ENCODE measurements around the gene RPUSD2.

The RPUSD2 gene

GRCh38 chr15:40548610-40549009 lies 20.5 kb upstream of the RPUSD2 start:
- H3K27me3 ChIP-seq (ENCODE audit: control insufficient read depth, insufficient read depth, low read length) = no peaks in the 10 kb centered on the region
- H3K4me3 ChIP-seq (ENCODE audit: low read length) = no peak overlapping the region
- H3K27ac ChIP-seq (ENCODE audit: low read length) = no peak overlapping the region
- no peak overlapping the region for H3K9ac ChIP-seq (ENCODE audit: low read length)
- peaks cover 10% of the 10 kb centered on the region for H3K4me1 ChIP-seq (ENCODE audit: control insufficient read depth, low read depth, low read length)
- H3K36me3 ChIP-seq (ENCODE audit: control insufficient read depth, low read depth, low read length) = no peaks in the 10 kb centered on the region
- H3K9me3 ChIP-seq (ENCODE audit: control insufficient read depth, low read depth, low read length) = no peaks in the 10 kb centered on the region

GRCh38 chr15:40549894-40550293 lies 19.2 kb upstream of the RPUSD2 start:
- no peak overlapping the region for H3K4me3 ChIP-seq (ENCODE audit: low read length)
- no peak overlapping the region for H3K9ac ChIP-seq (ENCODE audit: low read length)
- H3K9me3 ChIP-seq (ENCODE audit: control insufficient read depth, low read depth, low read length) = no peaks in the 10 kb centered on the region
- no peaks in the 10 kb centered on the region for H3K36me3 ChIP-seq (ENCODE audit: control insufficient read depth, low read depth, low read length)
- H3K27ac ChIP-seq (ENCODE audit: low read length) = no peak overlapping the region
- peaks cover 22% of the 10 kb centered on the region for H3K4me1 ChIP-seq (ENCODE audit: control insufficient read depth, low read depth, low read length)
- no peaks in the 10 kb centered on the region for H3K27me3 ChIP-seq (ENCODE audit: control insufficient read depth, insufficient read depth, low read length)

GRCh38 chr15:40550341-40551037 lies 18.6 kb upstream of the RPUSD2 start:
- Histone ChIP-seq H3K4me1 (ENCODE audit: control insufficient read depth, low read depth, low read length) (peaks cover 26% of the 10 kb centered on the region), H3K9me3 (ENCODE audit: control insufficient read depth, low read depth, low read length) (no peaks in the 10 kb centered on the region), H3K27me3 (ENCODE audit: control insufficient read depth, insufficient read depth, low read length) (no peaks in the 10 kb centered on the region), H3K27ac (ENCODE audit: low read length) (no peak overlapping the region), H3K9ac (ENCODE audit: low read length) (no peak overlapping the region), H3K4me3 (ENCODE audit: low read length) (no peak overlapping the region), H3K36me3 (ENCODE audit: control insufficient read depth, low read depth, low read length) (no peaks in the 10 kb centered on the region)

GRCh38 chr15:40554161-40554525 lies 15.0 kb upstream of the RPUSD2 start:
- peaks cover 26% of the 10 kb centered on the region for H3K4me1 ChIP-seq (ENCODE audit: control insufficient read depth, low read depth, low read length)
- no peaks in the 10 kb centered on the region for H3K9me3 ChIP-seq (ENCODE audit: control insufficient read depth, low read depth, low read length)
- H3K27ac ChIP-seq (ENCODE audit: low read length) = no peak overlapping the region
- H3K36me3 ChIP-seq (ENCODE audit: control insufficient read depth, low read depth, low read length) = no peaks in the 10 kb centered on the region
- peak overlapping the region; percentile 19 for H3K4me3 ChIP-seq (ENCODE audit: low read length)
- H3K9ac ChIP-seq (ENCODE audit: low read length) = peak overlapping the region; percentile 10
- no peaks in the 10 kb centered on the region for H3K27me3 ChIP-seq (ENCODE audit: control insufficient read depth, insufficient read depth, low read length)

GRCh38 chr15:40555876-40556275 lies 13.2 kb upstream of the RPUSD2 start:
- H3K36me3 ChIP-seq (ENCODE audit: control insufficient read depth, low read depth, low read length) = no peaks in the 10 kb centered on the region
- H3K4me3 ChIP-seq (ENCODE audit: low read length) = no peak overlapping the region
- no peak overlapping the region for H3K27ac ChIP-seq (ENCODE audit: low read length)
- peaks cover 26% of the 10 kb centered on the region for H3K4me1 ChIP-seq (ENCODE audit: control insufficient read depth, low read depth, low read length)
- no peak overlapping the region for H3K9ac ChIP-seq (ENCODE audit: low read length)
- H3K27me3 ChIP-seq (ENCODE audit: control insufficient read depth, insufficient read depth, low read length) = no peaks in the 10 kb centered on the region
- no peaks in the 10 kb centered on the region for H3K9me3 ChIP-seq (ENCODE audit: control insufficient read depth, low read depth, low read length)

- no peaks in the 10 kb centered on the region for H3K9me3 ChIP-seq (ENCODE audit: control insufficient read depth, low read depth, low read length)
- no peaks in the 10 kb centered on the region for H3K36me3 ChIP-seq (ENCODE audit: control insufficient read depth, low read depth, low read length)
- H3K27ac ChIP-seq (ENCODE audit: low read length) = no peak overlapping the region
- peaks cover 11% of the 10 kb centered on the region for H3K4me1 ChIP-seq (ENCODE audit: control insufficient read depth, low read depth, low read length)
- no peak overlapping the region for H3K4me3 ChIP-seq (ENCODE audit: low read length)
- H3K27me3 ChIP-seq (ENCODE audit: control insufficient read depth, insufficient read depth, low read length) = no peaks in the 10 kb centered on the region
- H3K9ac ChIP-seq (ENCODE audit: low read length) = no peak overlapping the region
Measured at GRCh38 chr15:40558952-40559742, 10.0 kb upstream of the RPUSD2 start.

- H3K4me3 ChIP-seq (ENCODE audit: low read length) = no peak overlapping the region
- H3K36me3 ChIP-seq (ENCODE audit: control insufficient read depth, low read depth, low read length) = no peaks in the 10 kb centered on the region
- no peaks in the 10 kb centered on the region for H3K27me3 ChIP-seq (ENCODE audit: control insufficient read depth, insufficient read depth, low read length)
- no peaks in the 10 kb centered on the region for H3K9me3 ChIP-seq (ENCODE audit: control insufficient read depth, low read depth, low read length)
- H3K9ac ChIP-seq (ENCODE audit: low read length) = no peak overlapping the region
- no peaks in the 10 kb centered on the region for H3K4me1 ChIP-seq (ENCODE audit: control insufficient read depth, low read depth, low read length)
- H3K27ac ChIP-seq (ENCODE audit: low read length) = no peak overlapping the region
Measured at GRCh38 chr15:40562691-40563090, 6.4 kb upstream of the RPUSD2 start.

- Histone ChIP-seq H3K36me3 (ENCODE audit: control insufficient read depth, low read depth, low read length) (no peaks in the 10 kb centered on the region), H3K27ac (ENCODE audit: low read length) (no peak overlapping the region), H3K27me3 (ENCODE audit: control insufficient read depth, insufficient read depth, low read length) (no peaks in the 10 kb centered on the region), H3K9ac (ENCODE audit: low read length) (no peak overlapping the region), H3K4me3 (ENCODE audit: low read length) (no peak overlapping the region), H3K9me3 (ENCODE audit: control insufficient read depth, low read depth, low read length) (no peaks in the 10 kb centered on the region), H3K4me1 (ENCODE audit: control insufficient read depth, low read depth, low read length) (peaks cover 1% of the 10 kb centered on the region)
Measured at GRCh38 chr15:40563426-40563825, 5.7 kb upstream of the RPUSD2 start.

GRCh38 chr15:40564591-40565332 lies 4.3 kb upstream of the RPUSD2 start, which contains the start of gene CCDC32:
TSS of gene CCDC32 (minus strand) at chr15:40565042. CDS start at chr15:40563015, 2,027 bp downstream.
- Histone ChIP-seq H3K9me3 (ENCODE audit: control insufficient read depth, low read depth, low read length) (no peaks in the 10 kb centered on the region), H3K36me3 (ENCODE audit: control insufficient read depth, low read depth, low read length) (no peaks in the 10 kb centered on the region), H3K27ac (ENCODE audit: low read length) (no peak within 1 kb of the TSS), H3K27me3 (ENCODE audit: control insufficient read depth, insufficient read depth, low read length) (no peaks in the 10 kb centered on the region), H3K4me3 (ENCODE audit: low read length) (peak within 1 kb of the TSS; percentile 89), H3K9ac (ENCODE audit: low read length) (peak within 1 kb of the TSS; percentile 72), H3K4me1 (ENCODE audit: control insufficient read depth, low read depth, low read length) (peaks cover 5% of the 10 kb centered on the region)

GRCh38 chr15:40565333-40566238 lies 3.5 kb upstream of the RPUSD2 start:
- Histone ChIP-seq H3K36me3 (ENCODE audit: control insufficient read depth, low read depth, low read length) (no peaks in the 10 kb centered on the region), H3K27ac (ENCODE audit: low read length) (no peak overlapping the region), H3K4me1 (ENCODE audit: control insufficient read depth, low read depth, low read length) (peaks cover 12% of the 10 kb centered on the region), H3K9ac (ENCODE audit: low read length) (no peak overlapping the region), H3K4me3 (ENCODE audit: low read length) (peak overlapping the region; percentile 89), H3K27me3 (ENCODE audit: control insufficient read depth, insufficient read depth, low read length) (no peaks in the 10 kb centered on the region), H3K9me3 (ENCODE audit: control insufficient read depth, low read depth, low read length) (no peaks in the 10 kb centered on the region)

- H3K4me1 ChIP-seq (ENCODE audit: control insufficient read depth, low read depth, low read length) = peaks cover 13% of the 10 kb centered on the region
- peaks cover 9% of the 10 kb centered on the region for H3K36me3 ChIP-seq (ENCODE audit: control insufficient read depth, low read depth, low read length)
- H3K9me3 ChIP-seq (ENCODE audit: control insufficient read depth, low read depth, low read length) = no peaks in the 10 kb centered on the region
- H3K9ac ChIP-seq (ENCODE audit: low read length) = no peak overlapping the region
- no peak overlapping the region for H3K27ac ChIP-seq (ENCODE audit: low read length)
- H3K27me3 ChIP-seq (ENCODE audit: control insufficient read depth, insufficient read depth, low read length) = no peaks in the 10 kb centered on the region
- H3K4me3 ChIP-seq (ENCODE audit: low read length) = no peak overlapping the region
Measured at GRCh38 chr15:40567111-40567510, 2.0 kb upstream of the RPUSD2 start.

Measured in iPS-18a (cell line).